ENCODE data around the gene KLHL24. TPM values are rescaled to one million over a fixed set of nuclear protein-coding genes. Genes with fewer than 3 reads are reported as not detected.

KLHL24 gene
- total RNA-seq (2021) (33.1 to 35.3 TPM (median 33.9 TPM) in 3 replicates), Bru-seq, nascent RNA (percentile 72 among the genes with signal in this experiment)
- long read RNA-seq, experiment 1, full-length matches to known transcripts = 29 of 76 reads
- long read RNA-seq, experiment 1, partial matches to known transcripts = 18 of 76 reads
- long read RNA-seq, experiment 1, other reads (novel, unspliced or antisense) = 29 of 76 reads
- long read RNA-seq, experiment 2, partial matches to known transcripts = 0 of 18 reads
- long read RNA-seq, experiment 2, other reads (novel, unspliced or antisense) = 17 of 18 reads
- long read RNA-seq, experiment 3, partial matches to known transcripts = 2 of 4 reads
- long read RNA-seq, experiment 3, other reads (novel, unspliced or antisense) = 2 of 4 reads

GRCh38 chr3:183635431-183636220 is at the start of gene KLHL24:
Gene KLHL24, plus strand, starts transcription at chr3:183635623. Its CDS starts 14,734 bp downstream, at chr3:183650357.
- 0 out of 2 replicates have a peak, but pooled peaks have one; percentile 73 for TF ChIP-seq KAT7 (CRISPR knock-in tag; IDR thresholded peaks at IDR 0.05; ENCODE audit: borderline replicate concordance)
- no peak for TF ChIP-seq E2F4 (CRISPR knock-in tag; IDR thresholded peaks at IDR 0.05; ENCODE audit: borderline replicate concordance, low read depth)
- no peak for TF ChIP-seq ZNF281 (CRISPR knock-in tag; IDR thresholded peaks at IDR 0.05)
- no peak for TF ChIP-seq EMX1 (CRISPR knock-in tag; IDR thresholded peaks at IDR 0.05)
- TF ChIP-seq ERG (CRISPR knock-in tag; IDR thresholded peaks at IDR 0.05) = no peak
- TF ChIP-seq ZNF423 (CRISPR knock-in tag; IDR thresholded peaks at IDR 0.05) = 0 out of 2 replicates have a peak, but pooled peaks have one; percentile 70
- peak; percentile 53; the same call in 1 of the 2 replicates for TF ChIP-seq MAX (CRISPR knock-in tag; IDR thresholded peaks at IDR 0.05)
- TF ChIP-seq E2F5 (CRISPR knock-in tag; IDR thresholded peaks at IDR 0.05) = 0 out of 2 replicates have a peak, but pooled peaks have one; percentile 23
- peak; percentile 84 for TF ChIP-seq USF1 (CRISPR knock-in tag; IDR thresholded peaks at IDR 0.05)
- no peak for TF ChIP-seq ZNF263 (CRISPR knock-in tag; IDR thresholded peaks at IDR 0.05; ENCODE audit: low read depth)
- TF ChIP-seq CREM (CRISPR knock-in tag; IDR thresholded peaks at IDR 0.05) = no peak
- peak; percentile 58 for TF ChIP-seq HMGXB4 (CRISPR knock-in tag; IDR thresholded peaks at IDR 0.05)
- TF ChIP-seq CBFB (CRISPR knock-in tag; IDR thresholded peaks at IDR 0.05; ENCODE audit: low read depth) = no peak
- TF ChIP-seq USF2 (CRISPR knock-in tag; IDR thresholded peaks at IDR 0.05) = peak; percentile 90
- TF ChIP-seq NFYB (CRISPR knock-in tag; conservative IDR thresholded peaks at IDR 0.05; ENCODE audit: low read depth) = peak; percentile 54; the same call in 1 of the 2 replicates
- TF ChIP-seq FOXK1 (CRISPR knock-in tag; IDR thresholded peaks at IDR 0.05) = peak; percentile 100
- 0 out of 2 replicates have a peak, but pooled peaks have one; percentile 53 for TF ChIP-seq SP1 (CRISPR knock-in tag; conservative IDR thresholded peaks at IDR 0.05)
- Mint-ChIP-seq H3K27me3 (ENCODE audit: low read depth) (no peaks in the 10 kb centered on the region; the same call in 1 of the 2 replicates), H3K4me1 (peaks cover 18% of the 10 kb centered on the region), H3K36me3 (no peaks in the 10 kb centered on the region), H3K9me3 (no peaks in the 10 kb centered on the region), H3K27ac (peak within 1 kb of the TSS; percentile 63), H3K4me3 (peak within 1 kb of the TSS; percentile 84)
- CTCF ChIA-PET = interaction anchor here (0.7 to 1.6 kb wide), 4 partner anchors 25 to 132 kb away, joined by 3 to 7 read pairs (median 4); no protein-coding TSS in a partner anchor
- ATAC-seq (peak; percentile 80), DNase-seq (ENCODE audit: low spot score) (peak; percentile 92)
- POLR2A ChIA-PET = interaction anchor here (0.7 to 2.0 kb wide), 10 partner anchors 8 to 207 kb away, joined by 3 to 9 read pairs (median 5); partner anchors contain the start of genes MCF2L2 and YEATS2

All from WTC11 (cell line).